Activated naive CD8-positive, alpha-beta T cell treated with anti-CD3 and anti-CD28 coated beads, Interleukin-2, amount 50 U/mL, for 24 hours (primary cell): ENCODE measurements around the gene SNX7.
A peak's percentile ranks its signal among the peaks of the same experiment; 100 is the strongest.

Source experiments
- ATAC-seq: fragments of 150-1000 bp; cut with Tn5 transposase; one replicate; pipeline ENCODE4 v1.10.0; 2021
- DNase-seq: peaks from one replicate; pipeline ENCODE4 v3.0.0; 2021
- H3K27ac Mint-ChIP-seq: one replicate; pipeline ENCODE4 v1.8.0; 2021; ENCODE audit warnings: mild to moderate bottlenecking, mixed read lengths
- H3K27me3 Mint-ChIP-seq: one replicate; pipeline ENCODE4 v1.8.0; 2021; ENCODE audit warnings: mixed read lengths
- H3K36me3 Mint-ChIP-seq: one replicate; pipeline ENCODE4 v1.8.0; 2021; ENCODE audit warnings: low read depth, mixed read lengths
- H3K4me1 Mint-ChIP-seq: one replicate; pipeline ENCODE4 v1.8.0; 2021; ENCODE audit warnings: mixed read lengths
- H3K4me3 Mint-ChIP-seq: one replicate; pipeline ENCODE4 v1.8.0; 2021; ENCODE audit warnings: mild to moderate bottlenecking, moderate library complexity, mixed read lengths
- H3K9me3 Mint-ChIP-seq: one replicate; pipeline ENCODE4 v1.8.0; 2021; ENCODE audit warnings: mixed read lengths

The SNX7 gene, protein sequence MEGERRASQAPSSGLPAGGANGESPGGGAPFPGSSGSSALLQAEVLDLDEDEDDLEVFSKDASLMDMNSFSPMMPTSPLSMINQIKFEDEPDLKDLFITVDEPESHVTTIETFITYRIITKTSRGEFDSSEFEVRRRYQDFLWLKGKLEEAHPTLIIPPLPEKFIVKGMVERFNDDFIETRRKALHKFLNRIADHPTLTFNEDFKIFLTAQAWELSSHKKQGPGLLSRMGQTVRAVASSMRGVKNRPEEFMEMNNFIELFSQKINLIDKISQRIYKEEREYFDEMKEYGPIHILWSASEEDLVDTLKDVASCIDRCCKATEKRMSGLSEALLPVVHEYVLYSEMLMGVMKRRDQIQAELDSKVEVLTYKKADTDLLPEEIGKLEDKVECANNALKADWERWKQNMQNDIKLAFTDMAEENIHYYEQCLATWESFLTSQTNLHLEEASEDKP

DNA sequence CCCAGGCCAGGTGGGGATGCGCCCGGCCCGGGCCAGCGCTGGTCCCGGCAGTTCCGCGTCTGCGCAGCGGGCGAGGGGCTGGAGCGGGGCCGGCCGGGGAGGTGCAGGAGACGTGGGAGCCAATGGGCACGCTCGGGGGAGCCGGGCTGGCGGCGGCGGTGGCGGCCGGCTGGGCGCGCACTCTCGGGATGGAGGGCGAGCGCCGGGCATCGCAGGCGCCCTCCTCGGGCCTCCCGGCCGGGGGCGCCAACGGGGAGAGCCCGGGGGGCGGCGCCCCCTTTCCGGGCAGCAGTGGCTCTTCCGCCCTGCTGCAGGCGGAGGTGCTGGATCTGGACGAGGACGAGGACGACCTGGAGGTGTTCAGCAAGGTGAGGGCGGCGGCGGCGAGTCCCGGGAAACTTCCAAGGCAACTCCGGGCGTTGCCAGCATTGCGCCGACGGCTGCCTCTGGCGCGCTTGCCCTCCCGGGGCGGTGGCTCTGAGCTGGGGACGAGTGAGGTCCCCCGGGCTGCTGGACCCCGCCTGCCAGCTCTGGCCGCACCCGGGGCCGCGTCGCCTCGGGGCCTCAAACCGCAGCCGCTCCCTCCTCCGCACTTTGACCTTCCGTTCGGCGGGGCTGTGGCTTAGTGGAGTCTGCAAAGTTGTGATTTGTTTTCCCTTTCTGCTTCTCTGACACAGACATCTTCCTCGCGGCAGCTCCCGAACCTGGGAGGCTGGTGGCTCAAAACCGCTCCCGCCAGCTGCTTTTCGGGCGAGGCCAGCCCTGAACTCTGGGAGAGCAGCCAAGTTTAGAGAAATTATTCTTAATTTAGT lies at the start of gene SNX7:
TSS of gene SNX7 (plus strand) at position 178 of the 812 bp plus-strand sequence. CDS start at position 189, 11 bp downstream.
- H3K4me1 Mint-ChIP-seq = peaks cover 13% of the 10 kb centered on the region
- H3K4me3 Mint-ChIP-seq = peak within 1 kb of the TSS; percentile 76
- no peaks in the 10 kb centered on the region for H3K36me3 Mint-ChIP-seq
- H3K27ac Mint-ChIP-seq = no peak within 1 kb of the TSS
- H3K9me3 Mint-ChIP-seq = no peaks in the 10 kb centered on the region
- H3K27me3 Mint-ChIP-seq = peaks cover 46% of the 10 kb centered on the region
- ATAC-seq = peak; percentile 52
- peak; percentile 8 for DNase-seq

DNA sequence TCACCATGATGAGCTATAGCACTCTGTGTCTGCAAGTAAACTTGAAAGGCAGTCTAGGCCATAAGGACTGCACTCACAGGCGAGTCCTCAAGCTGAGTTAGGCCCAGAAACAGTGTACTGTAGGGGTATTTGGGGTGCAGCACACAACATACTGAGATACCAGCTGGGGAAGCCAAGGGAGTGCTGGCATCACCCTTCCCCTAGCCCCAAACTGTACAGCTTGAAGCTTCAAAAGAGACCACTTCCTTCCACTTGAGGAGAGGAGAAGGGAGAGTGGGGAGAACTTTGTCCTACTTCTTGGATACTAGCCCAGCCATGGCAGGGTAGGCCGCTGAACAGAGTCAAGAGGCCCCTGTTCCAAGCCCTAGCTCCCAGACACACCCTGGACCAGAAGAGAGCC lies 24.2 kb upstream of the SNX7 start:
- Mint-ChIP-seq H3K27ac (no peak overlapping the region), H3K4me1 (no peaks in the 10 kb centered on the region), H3K4me3 (no peak overlapping the region), H3K27me3 (no peaks in the 10 kb centered on the region), H3K36me3 (no peaks in the 10 kb centered on the region), H3K9me3 (peaks cover 19% of the 10 kb centered on the region)
- DNase-seq = no peak
- ATAC-seq = no peak

DNA sequence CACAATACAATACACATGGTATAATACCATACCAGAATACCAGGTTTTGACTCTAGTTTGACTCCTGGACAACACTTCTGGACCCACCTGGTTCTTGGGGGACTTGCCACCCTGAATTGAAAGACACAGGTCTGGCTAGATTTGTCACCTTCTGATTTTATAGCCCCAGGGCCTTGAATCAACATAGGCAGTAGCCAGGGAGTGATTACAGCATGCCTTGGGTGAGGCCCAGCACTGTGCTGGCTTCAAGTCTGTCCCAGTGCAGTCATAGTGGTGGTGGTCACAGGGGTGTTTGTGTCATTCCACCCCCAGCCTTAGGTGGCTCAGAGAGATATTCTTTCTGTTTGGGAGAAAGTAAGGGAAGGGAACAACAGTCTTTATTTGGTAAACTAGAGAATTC lies 23.3 kb upstream of the SNX7 start:
- Mint-ChIP-seq H3K4me3 (no peak overlapping the region), H3K4me1 (no peaks in the 10 kb centered on the region), H3K27ac (no peak overlapping the region), H3K9me3 (peaks cover 22% of the 10 kb centered on the region), H3K36me3 (no peaks in the 10 kb centered on the region), H3K27me3 (no peaks in the 10 kb centered on the region)
- ATAC-seq = no peak
- DNase-seq = no peak

- Mint-ChIP-seq H3K36me3 (no peaks in the 10 kb centered on the region), H3K4me3 (no peak overlapping the region), H3K9me3 (peaks cover 17% of the 10 kb centered on the region), H3K27me3 (no peaks in the 10 kb centered on the region), H3K4me1 (no peaks in the 10 kb centered on the region), H3K27ac (no peak overlapping the region)
- ATAC-seq (no peak), DNase-seq (no peak)
Measured at GRCh38 chr1:98644510-98644909, 17.0 kb upstream of the SNX7 start.

DNA sequence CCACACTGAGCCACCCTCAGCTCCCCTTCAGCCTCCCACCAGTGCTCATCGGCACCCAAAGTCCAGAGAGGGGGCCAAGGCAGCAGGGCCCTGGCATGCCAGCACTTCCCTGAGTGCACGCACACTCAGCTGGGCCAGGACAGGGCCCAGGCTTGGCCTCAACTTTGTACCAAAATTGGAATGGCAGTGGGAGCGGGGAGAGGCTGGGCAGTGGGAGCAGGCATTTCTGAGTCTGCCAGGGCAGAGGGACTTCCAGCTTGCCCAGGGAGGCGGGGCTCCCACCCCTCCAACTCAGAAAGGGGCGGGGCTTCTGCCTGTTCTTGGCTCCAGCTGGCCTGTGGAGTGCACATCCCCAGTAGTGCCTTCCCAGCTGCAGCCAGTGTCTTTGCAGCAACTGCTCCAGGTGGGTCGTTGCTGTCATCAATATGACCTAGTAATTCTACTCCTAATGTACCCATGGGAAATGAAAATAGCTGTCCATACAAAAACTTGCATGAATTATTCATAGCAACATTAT lies 10.3 kb upstream of the SNX7 start:
- no peak for ATAC-seq
- no peaks in the 10 kb centered on the region for H3K4me1 Mint-ChIP-seq
- no peak overlapping the region for H3K4me3 Mint-ChIP-seq
- no peaks in the 10 kb centered on the region for H3K36me3 Mint-ChIP-seq
- peaks cover 5% of the 10 kb centered on the region for H3K9me3 Mint-ChIP-seq
- no peak for DNase-seq
- H3K27ac Mint-ChIP-seq = no peak overlapping the region
- no peaks in the 10 kb centered on the region for H3K27me3 Mint-ChIP-seq

DNA sequence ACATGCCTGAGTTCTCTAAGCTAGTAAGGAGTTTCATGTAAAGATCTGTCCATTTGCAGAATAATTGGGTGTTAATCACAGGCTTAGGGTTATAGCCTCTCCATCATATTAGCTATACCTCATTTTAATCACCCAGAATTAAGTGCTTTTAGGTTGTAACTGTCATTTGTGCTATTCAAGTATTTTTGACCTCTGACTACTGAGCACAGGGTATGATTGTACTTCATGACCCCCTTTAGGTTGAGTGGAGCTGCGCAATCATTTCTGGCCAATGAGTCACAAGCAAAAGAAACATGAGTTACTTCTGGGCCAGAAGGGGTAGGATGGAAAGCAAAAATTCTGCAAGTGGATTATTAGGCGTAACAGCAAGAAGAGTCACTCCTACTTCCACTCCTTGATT lies 8.4 kb upstream of the SNX7 start:
- H3K4me1 Mint-ChIP-seq = no peaks in the 10 kb centered on the region
- H3K9me3 Mint-ChIP-seq = peaks cover 5% of the 10 kb centered on the region
- no peak overlapping the region for H3K27ac Mint-ChIP-seq
- DNase-seq (no peak), ATAC-seq (no peak)
- peaks cover 4% of the 10 kb centered on the region for H3K27me3 Mint-ChIP-seq
- no peaks in the 10 kb centered on the region for H3K36me3 Mint-ChIP-seq
- no peak overlapping the region for H3K4me3 Mint-ChIP-seq

DNA sequence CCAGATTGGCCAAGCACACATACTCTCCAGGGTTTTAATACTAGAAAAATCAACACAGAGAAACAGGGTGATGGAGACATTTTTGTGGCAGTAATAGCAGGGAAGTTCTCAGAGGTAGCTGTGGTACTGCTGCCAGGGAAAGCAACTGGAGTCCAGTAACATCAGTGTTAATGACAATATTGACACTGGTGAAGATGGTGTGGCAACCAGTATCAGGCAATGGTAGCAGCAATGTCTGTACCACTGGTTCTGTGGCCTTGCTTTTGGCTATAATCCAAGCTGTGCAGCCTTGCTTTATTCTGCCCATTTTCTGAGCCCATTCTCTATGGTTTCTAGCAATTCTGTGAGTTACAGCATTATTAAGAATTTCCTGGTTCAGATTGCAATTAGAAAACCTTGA lies 1.6 kb upstream of the SNX7 start:
- ATAC-seq (no peak), DNase-seq (no peak)
- no peak overlapping the region for H3K4me3 Mint-ChIP-seq
- H3K4me1 Mint-ChIP-seq = peaks cover 13% of the 10 kb centered on the region
- no peaks in the 10 kb centered on the region for H3K36me3 Mint-ChIP-seq
- no peak overlapping the region for H3K27ac Mint-ChIP-seq
- H3K27me3 Mint-ChIP-seq = peaks cover 40% of the 10 kb centered on the region
- no peaks in the 10 kb centered on the region for H3K9me3 Mint-ChIP-seq

GRCh38 chr1:98660940-98661543 lies 479 bp upstream of the SNX7 start:
- H3K4me1 Mint-ChIP-seq = peaks cover 13% of the 10 kb centered on the region
- H3K4me3 Mint-ChIP-seq = peak overlapping the region; percentile 27
- ATAC-seq = no peak
- H3K36me3 Mint-ChIP-seq = no peaks in the 10 kb centered on the region
- H3K9me3 Mint-ChIP-seq = no peaks in the 10 kb centered on the region
- DNase-seq = no peak
- H3K27ac Mint-ChIP-seq = no peak overlapping the region
- peaks cover 42% of the 10 kb centered on the region for H3K27me3 Mint-ChIP-seq

DNA sequence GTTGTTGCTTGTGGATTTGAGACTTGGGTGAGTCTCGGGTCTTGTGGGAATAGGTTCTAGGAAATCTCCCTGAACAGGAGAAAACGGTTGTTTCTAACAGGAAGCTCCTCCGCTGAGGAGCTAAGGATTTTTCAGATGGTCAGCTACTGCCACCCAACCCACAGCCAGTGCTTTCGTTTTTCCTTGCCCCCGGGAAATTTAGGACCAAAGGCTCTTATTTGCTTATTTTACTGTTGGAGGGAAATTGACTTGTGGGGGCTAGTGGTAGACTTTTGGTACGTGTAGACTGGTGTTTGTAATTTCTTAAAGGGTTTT lies 792 bp downstream of the SNX7 start:
- Mint-ChIP-seq H3K4me3 (peak overlapping the region; percentile 76), H3K9me3 (no peaks in the 10 kb centered on the region), H3K27ac (no peak overlapping the region), H3K27me3 (peaks cover 46% of the 10 kb centered on the region), H3K36me3 (no peaks in the 10 kb centered on the region), H3K4me1 (peaks cover 13% of the 10 kb centered on the region)
- DNase-seq (no peak), ATAC-seq (no peak)

GRCh38 chr1:98668733-98669132 lies 7.2 kb downstream of the SNX7 start:
- Mint-ChIP-seq H3K4me3 (no peak overlapping the region), H3K27me3 (peaks cover 19% of the 10 kb centered on the region), H3K9me3 (no peaks in the 10 kb centered on the region), H3K27ac (no peak overlapping the region), H3K4me1 (no peaks in the 10 kb centered on the region), H3K36me3 (no peaks in the 10 kb centered on the region)
- ATAC-seq (no peak), DNase-seq (no peak)

DNA sequence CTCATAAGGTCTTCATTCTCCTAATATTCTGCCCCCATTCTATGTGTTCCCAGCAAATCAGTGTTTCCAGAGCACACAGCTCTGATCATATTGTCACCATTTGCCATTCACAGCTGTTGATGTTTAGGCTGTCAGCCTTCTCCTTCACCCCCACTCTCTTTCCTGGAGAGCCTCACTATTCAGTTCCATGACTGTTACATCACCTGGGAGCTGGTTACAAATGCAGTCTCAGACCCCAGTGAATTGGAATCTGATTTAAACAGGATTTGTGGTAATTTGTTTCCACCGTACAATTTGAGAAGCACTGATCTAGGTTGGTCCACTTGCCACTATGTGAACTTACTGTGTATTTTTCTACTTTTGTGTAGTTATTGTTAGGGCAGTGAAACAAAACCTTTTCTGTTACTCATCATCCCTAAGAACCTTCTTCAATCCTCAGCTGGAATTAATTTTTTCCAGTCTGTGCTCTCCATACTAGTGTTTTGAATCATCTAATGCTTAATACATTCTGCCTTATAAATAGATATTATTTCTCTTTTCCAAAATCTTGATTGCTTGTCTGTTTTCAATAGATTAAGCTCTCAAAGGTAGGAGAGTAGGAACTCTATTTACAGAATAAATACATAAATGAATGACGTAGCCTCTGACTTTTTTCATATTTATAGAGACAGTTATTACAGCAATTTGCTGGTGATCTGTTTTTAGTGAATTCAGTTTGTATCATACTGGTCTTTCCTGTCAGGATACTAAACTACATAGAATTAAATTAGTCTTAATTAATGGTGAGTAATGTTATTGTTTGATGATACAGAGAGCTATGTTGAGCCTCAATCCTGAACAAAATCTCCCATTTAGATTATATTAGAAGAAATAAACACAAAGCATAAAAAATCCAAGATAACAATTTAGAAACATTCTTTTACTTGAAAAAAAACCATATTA lies 8.1 kb downstream of the SNX7 start:
- DNase-seq (no peak), ATAC-seq (no peak)
- Mint-ChIP-seq H3K9me3 (no peaks in the 10 kb centered on the region), H3K4me3 (no peak overlapping the region), H3K4me1 (no peaks in the 10 kb centered on the region), H3K27ac (no peak overlapping the region), H3K36me3 (no peaks in the 10 kb centered on the region), H3K27me3 (peaks cover 13% of the 10 kb centered on the region)

DNA sequence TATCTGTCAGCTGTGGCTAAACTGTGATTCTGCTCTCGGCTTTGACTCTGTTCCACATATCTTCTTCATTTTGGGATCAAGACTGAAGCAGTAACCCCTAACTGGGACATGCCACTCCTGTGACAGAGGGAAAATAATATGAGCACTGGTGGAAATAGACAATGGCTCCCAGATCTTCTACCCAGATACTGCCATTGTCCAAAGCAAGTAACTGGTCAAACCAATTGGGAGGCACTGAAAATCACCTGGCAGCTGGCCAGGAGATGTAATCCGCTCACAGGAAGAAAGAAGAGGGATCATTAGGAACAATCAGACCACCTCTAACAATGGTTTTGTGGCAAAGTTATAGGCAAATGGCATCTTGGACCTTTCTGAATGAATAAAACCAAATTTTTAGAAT lies 10.7 kb downstream of the SNX7 start:
- DNase-seq = no peak
- no peaks in the 10 kb centered on the region for H3K9me3 Mint-ChIP-seq
- H3K4me3 Mint-ChIP-seq = no peak overlapping the region
- peaks cover 5% of the 10 kb centered on the region for H3K27me3 Mint-ChIP-seq
- no peak overlapping the region for H3K27ac Mint-ChIP-seq
- no peaks in the 10 kb centered on the region for H3K36me3 Mint-ChIP-seq
- H3K4me1 Mint-ChIP-seq = no peaks in the 10 kb centered on the region
- ATAC-seq = no peak

DNA sequence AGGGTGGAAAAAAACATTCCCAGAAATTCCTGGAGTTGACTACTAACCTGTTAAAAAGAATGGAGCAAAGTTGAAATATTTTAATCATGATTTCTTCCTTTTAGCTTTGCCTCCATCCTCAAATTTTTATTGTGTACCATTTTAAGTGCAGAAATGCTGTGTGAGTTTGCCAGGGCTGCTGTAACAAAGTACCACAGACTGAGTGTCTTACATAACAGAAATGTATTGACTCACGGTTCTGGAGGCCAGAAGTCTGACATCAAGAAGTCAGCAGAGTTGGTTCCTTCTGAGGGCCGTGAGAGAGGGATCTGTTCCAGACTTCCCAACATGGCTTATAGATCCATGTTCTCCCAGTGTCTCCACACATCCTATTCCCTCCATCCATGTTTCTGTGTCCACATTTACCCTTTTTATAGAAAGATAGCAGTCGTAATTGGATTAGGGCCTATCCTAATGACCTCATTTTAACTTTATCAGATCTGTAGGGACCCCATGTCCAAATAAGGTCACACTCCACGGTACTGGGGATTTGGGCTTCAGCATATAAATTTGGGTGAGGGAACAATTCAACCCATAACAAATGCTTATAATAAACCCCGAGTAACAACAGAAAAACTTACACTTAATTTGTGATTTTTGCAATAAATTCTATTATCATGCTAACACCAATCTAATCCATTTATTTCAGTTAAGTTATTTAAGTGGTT lies 12.7 kb downstream of the SNX7 start:
- DNase-seq = no peak
- Mint-ChIP-seq H3K36me3 (no peaks in the 10 kb centered on the region), H3K27ac (no peak overlapping the region)

More for the DNA sequence above, 12.7 kb downstream of the SNX7 start:
- Mint-ChIP-seq H3K4me1 (no peaks in the 10 kb centered on the region), H3K9me3 (no peaks in the 10 kb centered on the region), H3K27me3 (peaks cover 3% of the 10 kb centered on the region), H3K4me3 (no peak overlapping the region)
- ATAC-seq = no peak
